ENCODE results near the gene PAPOLA. TPM values are rescaled to one million over a fixed set of nuclear protein-coding genes. Genes with fewer than 3 reads are reported as not detected.

The PAPOLA gene
- total RNA-seq (2022; extraction: Qiagen RNA extraction; ENCODE audit: low read depth), result 60.0 to 100 TPM (median 90.9 TPM) in 5 replicates

DNA sequence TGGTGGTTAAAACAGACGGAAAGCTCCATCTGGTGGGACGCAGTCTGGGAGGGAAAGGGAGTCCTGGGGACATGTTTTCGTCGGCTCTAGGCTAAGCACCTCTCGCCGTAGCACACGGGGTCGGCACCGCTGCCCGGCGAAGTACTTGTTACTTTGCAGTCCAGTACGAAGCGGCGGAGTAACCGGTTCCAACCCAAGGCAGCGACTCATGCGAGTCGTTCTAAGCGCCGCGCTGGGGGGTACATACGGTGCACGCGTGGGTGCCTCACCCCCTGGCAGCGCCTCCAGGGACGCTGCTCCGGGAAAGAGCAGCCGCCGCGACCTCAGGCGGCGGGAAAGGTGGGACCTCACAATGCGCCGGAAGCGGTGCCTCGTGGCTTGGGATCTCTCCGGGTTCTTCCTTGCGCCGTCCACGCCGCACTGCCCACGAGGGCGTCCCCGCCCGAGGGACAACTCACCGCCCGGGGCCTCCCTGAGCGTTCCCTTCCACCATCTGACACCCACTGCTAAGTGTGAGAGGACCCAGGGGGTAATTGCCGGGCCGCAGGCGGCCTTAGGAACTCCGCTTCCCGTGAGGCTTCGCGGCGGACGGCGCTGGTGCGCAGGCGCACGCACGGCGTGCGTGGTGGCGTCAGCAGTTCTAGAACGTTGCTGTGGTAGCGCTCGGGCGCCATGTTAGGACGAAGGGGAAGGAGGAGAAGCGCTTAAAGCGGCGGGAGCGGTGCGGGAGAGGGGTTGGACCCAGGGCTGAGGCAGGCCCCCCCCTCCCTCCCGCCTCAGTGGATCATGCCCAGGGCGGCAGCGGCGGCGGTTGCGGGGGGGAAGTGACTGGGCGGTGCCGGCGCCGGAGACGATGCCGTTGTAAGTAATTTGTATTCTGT lies at the start of gene PAPOLA:
TSS of gene PAPOLA (plus strand) at position 643 of the 881 bp plus-strand sequence. CDS start at position 854, 211 bp downstream.

Other genes with a start within 250 kb of the PAPOLA start
- gene BDKRB1, start 246.2 kb upstream of the PAPOLA start, total RNA-seq (2022; extraction: Qiagen RNA extraction; ENCODE audit: low read depth), result 0.36 to 0.86 TPM (median 0.59 TPM) in 5 replicates
- gene ATG2B, start 139.0 kb upstream of the PAPOLA start, total RNA-seq (2022; extraction: Qiagen RNA extraction; ENCODE audit: low read depth), result 7.4 to 9.8 TPM (median 8.8 TPM) in 5 replicates
- 17.2 to 25.5 TPM (median 19.9 TPM) in 5 replicates for gene GSKIP, start 138.9 kb upstream of the PAPOLA start, total RNA-seq (2022; extraction: Qiagen RNA extraction; ENCODE audit: low read depth)
- gene AK7, start 110.3 kb upstream of the PAPOLA start, total RNA-seq (2022; extraction: Qiagen RNA extraction; ENCODE audit: low read depth), result 2.3 to 3.5 TPM (median 2.6 TPM) in 5 replicates

Measured in A549 treated with ZK216348 at 1 μM for 4 hours (cell line).